Measurements from ENCODE around the gene CALHM6.
"Not testable (repeated sequence)": the region's sequence is repeated elsewhere in the genome, so short reads cannot be mapped to it uniquely, and the experiment has no call there.

The CALHM6 gene

DNA sequence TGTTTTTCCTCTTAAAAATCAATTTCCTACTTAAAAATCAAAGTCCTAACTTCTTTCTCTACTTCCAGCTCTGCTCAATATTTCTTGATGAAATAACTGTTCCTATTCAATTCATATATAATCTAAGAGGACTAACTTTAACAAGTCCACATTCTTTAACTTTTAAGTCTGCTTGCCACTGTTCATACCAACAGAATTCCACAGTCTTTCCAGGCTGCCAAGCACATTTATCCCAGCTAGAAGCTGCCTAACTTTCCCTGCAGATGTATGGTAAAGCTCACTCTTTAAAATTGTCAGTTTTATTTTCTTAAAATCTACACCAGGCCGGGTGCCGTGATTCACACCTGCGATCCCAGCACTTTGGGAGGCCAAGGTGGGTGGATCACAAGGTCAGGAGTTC, 11.5 kb downstream of the CALHM6 start:
- Mint-ChIP-seq H3K4me1 (peaks cover 18 to 42% of the 10 kb centered on the region in 2 donors), H3K27ac (no peak overlapping the region), H3K9me3 (peaks cover 2 to 4% of the 10 kb centered on the region in 2 donors), H3K4me3 (no peak overlapping the region), H3K27me3 (no peaks in the 10 kb centered on the region), H3K36me3 (no peaks in the 10 kb centered on the region)
- ATAC-seq (replicated peaks), result no peak
- DNase-seq, result no peak

DNA sequence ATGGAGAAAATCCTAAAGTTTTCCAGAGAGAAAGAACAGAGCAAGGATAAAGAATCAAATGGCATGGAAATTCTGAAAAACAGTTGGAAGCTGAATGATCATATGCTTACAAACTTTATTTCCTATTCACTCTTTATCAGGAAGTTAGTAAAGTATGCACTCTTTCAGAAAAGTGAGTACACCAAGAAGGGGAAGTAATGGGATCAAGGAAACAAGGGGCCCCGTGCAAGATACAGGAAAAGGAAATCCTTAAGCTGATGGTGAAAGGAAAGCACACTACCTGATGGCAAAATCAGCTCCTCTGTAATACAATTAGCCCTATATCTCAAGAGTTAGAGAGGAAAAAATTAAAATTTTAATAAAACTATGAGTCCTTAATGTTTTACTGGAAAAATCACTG, 14.0 kb downstream of the CALHM6 start:
- peak overlapping the region in 1 of 2 donors; percentile 70 for H3K4me3 Mint-ChIP-seq
- H3K9me3 Mint-ChIP-seq, result peaks cover 4% of the 10 kb centered on the region in 2 donors
- H3K27ac Mint-ChIP-seq, result peak overlapping the region; percentile 92
- H3K4me1 Mint-ChIP-seq, result peaks cover 18 to 37% of the 10 kb centered on the region in 2 donors
- ATAC-seq (replicated peaks), result no peak
- DNase-seq, result no peak
- no peaks in the 10 kb centered on the region for H3K36me3 Mint-ChIP-seq
- H3K27me3 Mint-ChIP-seq, result no peaks in the 10 kb centered on the region

DNA sequence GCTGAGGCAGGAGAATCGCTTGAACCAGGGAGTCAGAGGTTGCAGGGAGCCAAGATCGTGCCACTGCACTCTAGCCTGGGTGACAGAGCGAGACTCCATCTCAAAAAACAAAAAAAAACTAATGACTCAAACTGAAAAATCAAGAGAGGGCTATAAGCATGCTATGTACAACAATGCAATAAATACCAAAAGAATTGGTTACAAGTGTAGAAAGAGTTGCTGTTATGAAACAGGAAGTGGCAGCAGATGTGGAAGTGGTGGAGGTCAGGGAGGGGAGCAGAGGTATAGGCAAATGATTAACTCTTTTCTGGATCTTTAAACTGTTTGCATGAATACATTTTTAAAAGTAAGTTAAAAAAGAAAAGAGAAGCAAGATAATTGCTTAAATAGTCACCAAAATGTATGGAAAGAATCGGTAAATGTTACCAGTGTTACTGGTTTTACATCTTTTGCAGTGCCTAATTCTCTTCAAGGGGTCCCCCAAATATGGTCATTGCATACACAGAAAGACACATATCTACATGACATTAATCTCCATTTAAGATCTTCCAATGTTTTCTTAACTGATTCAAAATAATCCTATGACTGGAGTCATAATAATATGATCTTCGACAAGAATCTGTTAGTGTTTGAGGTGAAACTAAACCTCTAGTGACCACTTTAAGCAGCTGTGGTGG, 15.0 kb downstream of the CALHM6 start:
- peaks cover 18 to 37% of the 10 kb centered on the region in 2 donors for H3K4me1 Mint-ChIP-seq
- H3K27me3 Mint-ChIP-seq, result no peaks in the 10 kb centered on the region
- peaks cover 4% of the 10 kb centered on the region in 2 donors for H3K9me3 Mint-ChIP-seq
- ATAC-seq (replicated peaks) (peak; percentile 98 to 100), DNase-seq (peak; percentile 55)
- peak overlapping the region; percentile 92 for H3K27ac Mint-ChIP-seq
- peak overlapping the region; percentile 67 to 70 for H3K4me3 Mint-ChIP-seq
- H3K36me3 Mint-ChIP-seq, result no peaks in the 10 kb centered on the region

DNA sequence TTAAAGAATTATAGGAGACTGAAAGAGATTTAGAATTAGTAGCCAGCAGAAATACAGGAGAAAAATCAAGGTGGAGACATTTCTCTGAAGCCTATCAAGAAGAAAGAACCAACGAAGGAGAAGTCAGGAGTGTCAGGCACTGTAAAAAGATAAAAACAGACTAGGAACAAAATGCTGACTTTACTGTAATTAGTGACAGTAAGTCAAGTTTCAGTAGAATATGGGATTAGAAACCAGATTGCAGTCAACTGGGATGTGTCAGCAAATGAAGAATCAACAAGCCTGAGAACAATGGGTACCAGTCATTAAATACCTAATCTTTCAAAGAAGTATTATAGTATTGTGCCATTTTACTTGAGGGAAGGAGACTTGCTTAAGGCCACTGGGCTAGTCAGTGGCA, 21.6 kb downstream of the CALHM6 start:
- H3K27ac Mint-ChIP-seq, result no peak overlapping the region
- no peaks in the 10 kb centered on the region for H3K36me3 Mint-ChIP-seq
- no peaks in the 10 kb centered on the region for H3K4me1 Mint-ChIP-seq
- H3K27me3 Mint-ChIP-seq, result peaks cover 0 to 7% of the 10 kb centered on the region in 2 donors
- ATAC-seq (replicated peaks) (no peak), DNase-seq (no peak)
- H3K4me3 Mint-ChIP-seq, result no peak overlapping the region
- peaks cover 0 to 2% of the 10 kb centered on the region in 2 donors for H3K9me3 Mint-ChIP-seq

DNA sequence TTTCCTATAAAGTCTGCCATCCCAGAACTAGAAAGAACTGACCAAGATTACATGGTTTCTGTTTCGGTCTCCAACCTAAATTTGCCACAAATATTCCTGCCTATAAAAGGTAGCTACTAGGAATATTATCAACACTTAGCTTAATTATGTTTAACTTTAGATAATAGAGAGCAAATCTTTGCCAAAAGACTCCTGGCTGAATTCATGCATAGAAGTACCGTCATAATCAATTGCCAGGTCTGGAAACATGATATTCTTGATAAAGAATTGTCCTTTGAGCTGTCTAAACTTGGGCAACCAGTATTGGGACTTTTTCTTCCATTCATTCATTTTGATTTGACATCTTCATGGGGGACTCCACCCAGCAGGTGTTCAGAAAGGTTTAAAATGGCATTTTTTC, 22.4 kb downstream of the CALHM6 start:
- Mint-ChIP-seq H3K27me3 (peaks cover 0 to 7% of the 10 kb centered on the region in 2 donors), H3K36me3 (no peaks in the 10 kb centered on the region), H3K4me3 (no peak overlapping the region), H3K27ac (no peak overlapping the region), H3K4me1 (no peaks in the 10 kb centered on the region), H3K9me3 (peaks cover 0 to 2% of the 10 kb centered on the region in 2 donors)
- DNase-seq (no peak), ATAC-seq (replicated peaks) (no peak)

DNA sequence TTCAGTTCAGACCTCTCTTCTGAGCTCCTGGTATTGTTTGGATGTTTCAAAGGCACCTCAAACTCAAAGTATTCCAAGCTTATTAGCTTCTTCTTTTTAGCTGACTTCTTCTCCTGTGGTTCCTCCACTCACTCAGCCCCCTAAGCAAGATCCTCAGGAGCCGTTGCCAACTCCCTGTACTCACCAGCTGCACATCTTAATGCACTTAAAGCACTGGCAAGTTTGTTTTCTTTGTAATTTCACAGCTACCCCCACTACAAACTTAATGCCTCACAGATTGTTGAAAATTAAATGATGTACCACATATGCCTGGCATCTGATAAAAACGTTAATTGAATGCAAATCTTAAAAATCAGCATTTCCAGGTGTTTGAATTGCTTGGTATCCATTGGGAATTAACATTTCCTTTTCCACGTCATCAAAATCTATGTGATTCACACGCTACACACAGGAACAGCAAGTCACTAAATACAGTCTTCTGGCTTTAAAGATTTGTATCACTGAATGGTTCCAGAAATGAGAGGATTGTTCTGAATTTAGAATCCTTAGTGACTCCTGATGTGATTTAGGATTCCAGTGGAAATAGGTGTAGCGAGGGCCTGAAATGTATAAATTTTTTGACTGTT, 24.5 kb downstream of the CALHM6 start:
- ATAC-seq (replicated peaks), result no peak
- Mint-ChIP-seq H3K36me3 (peaks cover 3 to 4% of the 10 kb centered on the region in 2 donors), H3K9me3 (peaks cover 0 to 5% of the 10 kb centered on the region in 2 donors), H3K27ac (no peak overlapping the region), H3K4me3 (no peak overlapping the region), H3K4me1 (no peaks in the 10 kb centered on the region), H3K27me3 (peaks cover 0 to 7% of the 10 kb centered on the region in 2 donors)
- DNase-seq, result no peak

DNA sequence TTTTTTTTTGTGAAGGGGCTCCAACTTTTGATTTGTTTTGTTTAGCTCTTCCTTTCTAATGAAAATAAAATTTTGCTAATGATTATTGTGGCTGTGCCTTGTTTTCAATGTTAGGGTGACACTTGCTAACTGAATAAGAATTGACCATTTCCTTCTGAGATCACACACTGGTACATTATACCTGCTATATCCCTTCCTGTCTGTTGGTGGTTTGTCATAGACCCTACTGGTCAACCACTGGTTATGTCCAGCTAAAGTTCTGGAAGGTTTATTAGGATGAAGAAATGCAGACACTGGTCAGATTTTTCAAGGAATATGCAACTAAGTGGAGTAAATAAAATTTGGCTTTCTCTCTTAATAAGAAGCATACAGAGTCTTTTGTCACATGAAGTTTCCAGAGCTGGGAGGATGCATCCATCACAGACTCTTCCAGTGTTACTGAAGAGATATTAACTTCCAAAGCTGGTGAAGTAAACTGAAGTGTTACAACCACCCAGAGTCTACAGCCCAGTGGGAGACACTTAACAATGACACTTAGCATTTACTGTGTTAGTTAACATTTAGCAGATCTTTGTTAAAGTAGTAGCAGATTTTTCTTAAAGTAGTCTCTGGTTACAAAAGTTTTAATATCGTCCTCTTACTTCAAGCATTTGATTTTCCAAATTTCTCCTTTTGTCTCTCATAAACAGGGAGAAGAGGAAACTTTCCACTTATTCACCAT, 30.6 kb downstream of the CALHM6 start:
- DNase-seq (no peak), ATAC-seq (replicated peaks) (no peak)
- Mint-ChIP-seq H3K9me3 (peaks cover 0 to 9% of the 10 kb centered on the region in 2 donors), H3K27me3 (no peaks in the 10 kb centered on the region), H3K36me3 (peaks cover 4 to 5% of the 10 kb centered on the region in 2 donors), H3K27ac (no peak overlapping the region), H3K4me1 (no peaks in the 10 kb centered on the region), H3K4me3 (no peak overlapping the region)

DNA sequence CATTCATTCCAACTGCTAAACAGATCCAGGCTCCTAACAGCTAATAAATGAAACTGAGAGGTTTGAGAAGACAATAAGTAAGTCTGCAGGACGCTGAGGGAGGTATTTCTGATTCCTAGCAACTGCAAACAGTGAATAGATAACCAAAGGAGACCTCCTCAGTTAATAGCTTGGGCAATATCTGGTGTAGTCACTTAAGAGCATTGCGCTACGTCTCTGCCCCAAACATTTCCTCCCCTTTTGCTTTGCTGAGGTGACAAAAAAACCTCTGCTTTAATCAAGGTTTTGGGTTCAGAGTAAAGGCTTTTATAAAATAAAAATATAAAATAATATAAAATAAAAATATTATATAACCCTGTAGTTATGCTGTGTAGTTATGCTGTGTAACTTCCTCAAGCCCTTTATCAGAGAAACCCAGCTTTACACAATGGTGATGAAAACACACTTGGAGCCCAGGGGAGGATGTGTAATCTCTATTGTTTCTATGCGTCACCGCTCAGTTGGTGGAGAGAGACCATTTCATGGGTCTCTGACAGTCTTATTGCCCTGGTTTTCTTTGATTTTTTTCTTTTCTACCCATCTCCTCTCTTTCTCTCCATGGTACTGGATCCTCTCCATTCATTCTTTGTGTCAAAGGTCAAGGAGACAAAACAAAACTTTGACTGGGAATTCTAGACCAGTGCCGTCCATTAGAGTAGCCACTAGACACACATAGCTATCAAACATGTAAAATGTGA, 31.3 kb downstream of the CALHM6 start:
- no peak for DNase-seq
- Mint-ChIP-seq H3K36me3 (peaks cover 4 to 5% of the 10 kb centered on the region in 2 donors), H3K27ac (no peak overlapping the region), H3K9me3 (peaks cover 0 to 9% of the 10 kb centered on the region in 2 donors), H3K4me3 (no peak overlapping the region), H3K27me3 (no peaks in the 10 kb centered on the region), H3K4me1 (no peaks in the 10 kb centered on the region)
- ATAC-seq (replicated peaks), result no peak

DNA sequence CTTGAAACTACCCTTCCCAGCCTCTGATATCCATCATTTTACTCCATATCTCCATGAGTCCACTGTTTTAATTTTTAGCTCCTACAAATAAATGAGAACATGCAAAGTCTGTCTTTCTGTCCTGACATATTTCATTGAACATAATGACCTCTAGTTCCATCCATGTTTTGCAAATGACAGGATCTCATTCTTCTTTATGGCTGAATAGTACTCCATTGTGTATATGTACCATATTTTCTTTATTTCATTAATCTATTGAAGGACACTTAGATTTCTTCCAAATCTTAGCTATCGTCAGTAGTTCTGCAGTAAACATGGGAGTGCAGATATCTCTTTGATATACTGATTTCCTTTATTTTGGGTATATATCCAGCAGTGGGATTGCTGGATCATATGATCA, 34.0 kb downstream of the CALHM6 start:
- peaks cover 6 to 11% of the 10 kb centered on the region in 2 donors for H3K27me3 Mint-ChIP-seq
- not testable (repeated sequence) for H3K4me3 Mint-ChIP-seq; DNase-seq; H3K4me1 Mint-ChIP-seq; ATAC-seq (replicated peaks); H3K9me3 Mint-ChIP-seq; H3K27ac Mint-ChIP-seq; H3K36me3 Mint-ChIP-seq

DNA sequence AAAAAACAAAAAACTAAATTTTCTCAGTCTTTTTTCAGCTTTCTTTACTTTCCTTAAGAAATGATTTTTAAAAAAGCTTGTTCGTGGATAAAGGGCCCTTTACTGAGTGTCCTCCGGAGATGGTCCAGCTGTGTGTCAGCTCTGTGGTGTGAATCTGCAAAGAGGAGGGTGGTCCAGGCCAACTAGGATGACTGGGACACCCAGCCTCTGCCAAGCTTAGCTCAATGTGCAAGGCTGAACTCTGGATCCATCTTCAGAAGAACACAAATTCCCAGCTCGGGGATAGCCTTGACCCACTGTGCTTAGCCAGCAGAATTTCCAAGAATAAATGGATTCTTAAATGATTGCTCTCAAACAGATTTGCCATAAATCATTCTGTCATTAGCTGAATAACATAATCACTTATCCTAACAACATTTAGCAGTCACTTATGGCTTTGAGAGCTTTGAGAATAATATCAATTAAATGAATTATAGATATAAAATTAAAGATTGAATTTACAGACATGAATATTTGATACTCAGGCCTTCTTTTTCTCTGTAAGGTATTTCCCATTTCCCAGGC, 36.0 kb downstream of the CALHM6 start:
- ATAC-seq (replicated peaks) (no peak), DNase-seq (no peak)
- H3K4me3 Mint-ChIP-seq, result no peak overlapping the region
- no peak overlapping the region for H3K27ac Mint-ChIP-seq
- peaks cover 0 to 5% of the 10 kb centered on the region in 2 donors for H3K4me1 Mint-ChIP-seq
- peaks cover 6 to 11% of the 10 kb centered on the region in 2 donors for H3K27me3 Mint-ChIP-seq
- peaks cover 4% of the 10 kb centered on the region in 2 donors for H3K36me3 Mint-ChIP-seq
- peaks cover 3 to 6% of the 10 kb centered on the region in 2 donors for H3K9me3 Mint-ChIP-seq

DNA sequence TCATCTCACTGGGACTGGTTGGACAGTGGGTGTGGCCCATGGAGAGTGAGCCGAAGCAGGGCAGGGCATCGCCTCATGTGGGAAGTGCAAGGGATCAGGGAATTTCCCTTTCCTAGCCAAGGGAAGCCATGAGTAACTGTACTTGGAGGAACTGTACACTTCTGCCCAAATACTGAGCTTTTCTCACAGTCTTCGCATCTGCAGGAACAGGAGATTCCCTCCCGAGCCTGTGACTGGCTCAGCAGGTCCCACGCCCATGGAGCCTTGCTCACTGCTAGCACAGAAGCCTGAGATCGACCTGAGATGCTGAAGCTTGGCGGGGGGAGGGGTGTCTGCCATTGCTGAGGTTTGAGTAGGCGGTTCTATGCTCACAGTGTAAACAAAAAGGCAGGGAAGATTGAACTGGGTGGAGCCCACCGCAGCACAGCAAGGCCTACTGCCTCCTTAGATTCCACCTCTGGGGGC, 39.8 kb downstream of the CALHM6 start:
- Mint-ChIP-seq H3K4me3 (no peak overlapping the region), H3K36me3 (peaks cover 7% of the 10 kb centered on the region in 2 donors), H3K27me3 (peaks cover 6 to 14% of the 10 kb centered on the region in 2 donors), H3K27ac (no peak overlapping the region), H3K4me1 (peaks cover 6 to 18% of the 10 kb centered on the region in 2 donors), H3K9me3 (peaks cover 6 to 12% of the 10 kb centered on the region in 2 donors)
- ATAC-seq (replicated peaks) (no peak), DNase-seq (no peak)

DNA sequence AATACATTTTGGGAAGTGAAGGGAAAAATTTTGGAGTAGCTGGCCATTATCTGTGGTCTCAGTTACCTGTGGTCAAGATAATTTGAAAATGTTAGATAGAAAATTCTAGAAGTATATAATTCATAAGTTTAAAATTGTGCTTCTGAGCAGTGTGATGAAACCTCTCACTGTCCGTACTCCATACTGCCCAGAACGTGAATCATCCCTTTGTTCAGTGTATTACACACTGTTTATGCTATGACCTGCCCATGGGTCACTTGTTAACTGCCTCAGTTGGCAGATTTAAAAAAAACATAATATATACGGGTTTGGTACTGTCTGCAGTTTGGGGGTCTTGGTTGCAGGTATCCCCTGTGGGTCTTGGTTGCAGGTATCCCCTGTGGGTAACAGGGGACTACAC, 46.1 kb downstream of the CALHM6 start:
- peaks cover under 1 to 16% of the 10 kb centered on the region in 2 donors for H3K9me3 Mint-ChIP-seq
- DNase-seq, result no peak
- H3K4me1 Mint-ChIP-seq, result peaks cover 10 to 20% of the 10 kb centered on the region in 2 donors
- peak overlapping the region; percentile 27 for H3K27ac Mint-ChIP-seq
- no peak for ATAC-seq (replicated peaks)
- peaks cover 1 to 3% of the 10 kb centered on the region in 2 donors for H3K36me3 Mint-ChIP-seq
- H3K4me3 Mint-ChIP-seq, result no peak overlapping the region
- H3K27me3 Mint-ChIP-seq, result peaks cover 0 to 3% of the 10 kb centered on the region in 2 donors

DNA sequence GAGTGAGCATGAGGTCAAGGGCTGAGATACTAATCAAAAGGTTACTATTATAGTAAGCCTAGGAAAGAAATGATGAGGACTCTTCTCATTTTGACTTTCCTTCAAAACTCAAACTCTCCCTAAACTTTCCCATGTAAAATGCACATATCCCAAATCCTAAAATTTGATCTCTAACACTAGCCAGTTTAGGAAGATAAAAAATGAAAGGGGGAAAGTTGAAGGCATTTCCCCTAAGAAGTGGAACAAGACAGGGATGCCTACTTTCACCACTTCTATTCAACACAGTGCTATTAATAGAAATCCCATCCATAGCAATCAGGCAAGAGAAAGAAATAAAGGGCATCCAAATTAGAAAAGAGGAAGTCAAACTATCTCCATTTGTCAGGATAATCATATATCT, 47.4 kb downstream of the CALHM6 start:
- no peak for DNase-seq
- Mint-ChIP-seq H3K4me3 (no peak overlapping the region), H3K27ac (no peak overlapping the region)

More for the DNA sequence above, 47.4 kb downstream of the CALHM6 start:
- H3K4me1 Mint-ChIP-seq, result peaks cover 10 to 20% of the 10 kb centered on the region in 2 donors
- peaks cover 0 to 14% of the 10 kb centered on the region in 2 donors for H3K9me3 Mint-ChIP-seq
- peaks cover 0 to 1% of the 10 kb centered on the region in 2 donors for H3K27me3 Mint-ChIP-seq
- no peak for ATAC-seq (replicated peaks)
- H3K36me3 Mint-ChIP-seq, result peaks cover 0 to 1% of the 10 kb centered on the region in 2 donors
